Endothelial cell (in vitro differentiated cells): ENCODE measurements around the gene VPS50. TPM values are rescaled to one million over a fixed set of nuclear protein-coding genes. Genes with fewer than 3 reads are reported as not detected.

Source experiments
- DNase-seq: peaks from one replicate; pipeline ENCODE4 v3.0.0; 2021; ENCODE audit warnings: low spot score
- H3K27ac Mint-ChIP-seq: one replicate; pipeline ENCODE4 v1.8.0; 2021; ENCODE audit warnings: mixed read lengths, inconsistent platforms; ENCODE audit not compliant: unreplicated experiment
- H3K27me3 Mint-ChIP-seq: one replicate; pipeline ENCODE4 v1.8.0; 2021; ENCODE audit warnings: mild to moderate bottlenecking, moderate library complexity, mixed read lengths, inconsistent platforms; ENCODE audit not compliant: unreplicated experiment
- H3K36me3 Mint-ChIP-seq: one replicate; pipeline ENCODE4 v1.8.0; 2021; ENCODE audit warnings: mild to moderate bottlenecking, low read depth, mixed read lengths, inconsistent platforms; ENCODE audit not compliant: unreplicated experiment
- H3K4me1 Mint-ChIP-seq: one replicate; pipeline ENCODE4 v1.8.0; 2021; ENCODE audit warnings: mild to moderate bottlenecking, mixed read lengths, inconsistent platforms; ENCODE audit not compliant: unreplicated experiment
- H3K4me3 Mint-ChIP-seq: one replicate; pipeline ENCODE4 v1.8.0; 2021; ENCODE audit warnings: mild to moderate bottlenecking, mixed read lengths, inconsistent platforms; ENCODE audit not compliant: unreplicated experiment
- H3K9me3 Mint-ChIP-seq: one replicate; pipeline ENCODE4 v1.8.0; 2021; ENCODE audit warnings: mixed read lengths, inconsistent platforms; ENCODE audit not compliant: unreplicated experiment
- CTCF ChIP-seq: fragments of 200-600 bp; sonication (generic); IDR thresholded peaks from one replicate; pipeline ENCODE4 v1.5.0; 2021; ENCODE audit warnings: antibody characterized with exemption; ENCODE audit not compliant: unreplicated experiment
- total RNA-seq: library from RNA; stranded (reverse); fragmentation: NEBNext Ultra II Directional; extraction: Animal tissue kit (Norgen Biotek cat#: 25700); gene quantifications from one replicate; pipeline ENCODE4 v1.2.1, GENCODE V29; 2021; ENCODE audit not compliant: unreplicated experiment

The VPS50 gene
- total RNA-seq, 1 donor from 2014 or later, result 20.6 TPM

- DNase-seq, result no peak
- no peaks in the 10 kb centered on the region for H3K9me3 Mint-ChIP-seq
- H3K4me1 Mint-ChIP-seq, result no peaks in the 10 kb centered on the region
- no peaks in the 10 kb centered on the region for H3K36me3 Mint-ChIP-seq
- H3K27me3 Mint-ChIP-seq, result no peaks in the 10 kb centered on the region
- no peak overlapping the region for H3K4me3 Mint-ChIP-seq
- no peak for TF ChIP-seq CTCF
- H3K27ac Mint-ChIP-seq, result no peak overlapping the region
Measured at GRCh38 chr7:93402944-93403343, 170.8 kb downstream of the VPS50 start.

- Mint-ChIP-seq H3K27ac (no peak overlapping the region), H3K36me3 (no peaks in the 10 kb centered on the region), H3K4me1 (no peaks in the 10 kb centered on the region), H3K4me3 (no peak overlapping the region), H3K27me3 (no peaks in the 10 kb centered on the region), H3K9me3 (no peaks in the 10 kb centered on the region)
- no peak for TF ChIP-seq CTCF
- no peak for DNase-seq
Measured at GRCh38 chr7:93407239-93407638, 175.1 kb downstream of the VPS50 start.

GRCh38 chr7:93409324-93409723 is 177.2 kb downstream of the VPS50 start:
- TF ChIP-seq CTCF, result no peak
- Mint-ChIP-seq H3K4me3 (no peak overlapping the region), H3K4me1 (no peaks in the 10 kb centered on the region), H3K27ac (no peak overlapping the region), H3K36me3 (no peaks in the 10 kb centered on the region), H3K9me3 (no peaks in the 10 kb centered on the region), H3K27me3 (no peaks in the 10 kb centered on the region)
- no peak for DNase-seq

Other genes with a start within 250 kb of the VPS50 start
- 0.56 TPM for gene SAMD9, start 114.4 kb upstream of the VPS50 start, total RNA-seq
- gene SAMD9L, start 84.0 kb upstream of the VPS50 start, total RNA-seq, result 0.10 TPM
- gene HEPACAM2, start 5.9 kb upstream of the VPS50 start, total RNA-seq, result not detected